Right lobe of liver (tissue), 4 donors: ENCODE results near the gene KCNN3.

Experiments
- CTCF ChIP-seq, 4 donors: fragments of 200-600 bp in 3 of 4; fragments of 450-650 bp in 1 of 4; IDR thresholded peaks; one replicate each; pipeline versions ENCODE4 v1.5.1 to v1.8.0; 2016 to 2022; ENCODE audit warnings: antibody characterized with exemption in 4 of 4, mild to moderate bottlenecking in 2 of 4
- POLR2A ChIP-seq: fragments of 450-650 bp; IDR thresholded peaks from one replicate; pipeline ENCODE4 v1.6.1; 2017; ENCODE audit warnings: antibody characterized with exemption, mild to moderate bottlenecking
- donor health status: DM: no; HTN: no; CAD: no.
- donor health status: DM: no; HTN: no; CAD: no.
- donor health status: DM: no; HTN: yes; CAD: no.

GRCh38 chr1:154750681-154751665 lies 119.1 kb downstream of the KCNN3 start:
- TF ChIP-seq POLR2A = no peak
- no peak for TF ChIP-seq CTCF (IDR thresholded peaks at IDR 0.05)
